C4-2B (cell line): ENCODE results near the gene TRPV6.

ENCODE experiments used
- CTCF ChIP-seq: fragments of 450-650 bp; conservative IDR thresholded peaks from 2 replicates; pipeline ENCODE4 v1.5.1; 2017; ENCODE audit warnings: mild to moderate bottlenecking
- ZFX ChIP-seq: fragments of 450-650 bp; IDR thresholded peaks from 2 replicates; pipeline ENCODE4 v1.6.1; 2017

GRCh38 chr7:142918901-142919300 is 33.4 kb upstream of the TRPV6 start:
- TF ChIP-seq CTCF (no peak), ZFX (no peak)
